WERI-Rb-1 (cell line): ENCODE measurements around the gene CCDC175.

Experiments
- DNase-seq: peaks from one replicate; pipeline ENCODE4 v3.0.0-alpha.2; 2020
- H3K27ac ChIP-seq: fragments of 250-450 bp; sonication (Bioruptor Pico); 2 replicates; pipeline ENCODE4 v1.5.1; 2020; ENCODE audit warnings: mild to moderate bottlenecking, moderate library complexity
- H3K27me3 ChIP-seq: fragments of 250-450 bp; sonication (Bioruptor Pico); 2 replicates; pipeline ENCODE4 v1.5.1; 2021; ENCODE audit warnings: mild to moderate bottlenecking, low read depth, moderate library complexity; ENCODE audit not compliant: insufficient read depth, severe bottlenecking
- H3K36me3 ChIP-seq: fragments of 250-450 bp; sonication (Bioruptor Pico); 2 replicates; pipeline ENCODE4 v1.5.1; 2020; ENCODE audit warnings: mild to moderate bottlenecking, moderate library complexity
- H3K4me3 ChIP-seq: 2 replicates; pipeline ENCODE4 v1.5.1; 2011; ENCODE audit warnings: low read depth, mild to moderate bottlenecking, control low read depth, low read length
- H3K9me3 ChIP-seq: fragments of 250-450 bp; sonication (Bioruptor Pico); 2 replicates; pipeline ENCODE4 v1.5.1; 2021; ENCODE audit warnings: mild to moderate bottlenecking, moderate library complexity; ENCODE audit not compliant: severe bottlenecking
- CTCF ChIP-seq: IDR thresholded peaks from 2 replicates; pipeline ENCODE4 v1.5.1; 2011; ENCODE audit warnings: low read depth, mild to moderate bottlenecking, control low read depth, inconsistent platforms, low read length

The CCDC175 gene

GRCh38 chr14:59595071-59595470 is 18.5 kb upstream of the CCDC175 start:
- TF ChIP-seq CTCF, result no peak
- no peak for DNase-seq
- Histone ChIP-seq H3K27me3 (no peaks in the 10 kb centered on the region), H3K27ac (no peak overlapping the region), H3K36me3 (no peaks in the 10 kb centered on the region), H3K4me3 (no peak overlapping the region), H3K9me3 (no peaks in the 10 kb centered on the region)

- H3K9me3 ChIP-seq, result no peaks in the 10 kb centered on the region
- no peak for TF ChIP-seq CTCF
- H3K4me3 ChIP-seq, result no peak overlapping the region
- DNase-seq, result no peak
- no peaks in the 10 kb centered on the region for H3K27me3 ChIP-seq
- no peak overlapping the region for H3K27ac ChIP-seq
- H3K36me3 ChIP-seq, result no peaks in the 10 kb centered on the region
Measured at GRCh38 chr14:59591641-59592370, 15.2 kb upstream of the CCDC175 start.

GRCh38 chr14:59588101-59588500 is 11.5 kb upstream of the CCDC175 start:
- no peaks in the 10 kb centered on the region for H3K27me3 ChIP-seq
- H3K4me3 ChIP-seq, result no peak overlapping the region
- H3K36me3 ChIP-seq, result no peaks in the 10 kb centered on the region
- no peaks in the 10 kb centered on the region for H3K9me3 ChIP-seq
- no peak for DNase-seq
- no peak for TF ChIP-seq CTCF
- no peak overlapping the region for H3K27ac ChIP-seq

GRCh38 chr14:59585891-59586554 is 9.4 kb upstream of the CCDC175 start:
- no peak for DNase-seq
- no peak for TF ChIP-seq CTCF
- Histone ChIP-seq H3K9me3 (no peaks in the 10 kb centered on the region), H3K4me3 (no peak overlapping the region), H3K27ac (no peak overlapping the region), H3K27me3 (no peaks in the 10 kb centered on the region), H3K36me3 (no peaks in the 10 kb centered on the region)

- no peak for TF ChIP-seq CTCF
- H3K9me3 ChIP-seq, result no peaks in the 10 kb centered on the region
- no peaks in the 10 kb centered on the region for H3K27me3 ChIP-seq
- no peak for DNase-seq
- no peak overlapping the region for H3K27ac ChIP-seq
- no peaks in the 10 kb centered on the region for H3K36me3 ChIP-seq
- no peak overlapping the region for H3K4me3 ChIP-seq
Measured at GRCh38 chr14:59583755-59584154, 7.1 kb upstream of the CCDC175 start.
